H9 (cell line): ENCODE results near the gene MTG2. TPM values are rescaled to one million over a fixed set of nuclear protein-coding genes. Genes with fewer than 3 reads are reported as not detected.

Source experiments
- DNase-seq: peaks from one replicate; pipeline ENCODE4 v3.0.0-alpha.2; 2017
- H2AFZ ChIP-seq: one replicate; pipeline ENCODE4 v1.6.1; 2013; ENCODE audit warnings: mild to moderate bottlenecking, low read length, control low read depth, moderate library complexity
- H2AK5ac ChIP-seq: 2 replicates; pipeline ENCODE4 v1.6.1; 2013; ENCODE audit warnings: low read length, control low read depth, mixed read lengths; ENCODE audit not compliant: insufficient read length
- H2BK120ac ChIP-seq: one replicate; pipeline ENCODE4 v1.6.1; 2013; ENCODE audit warnings: low read depth, mild to moderate bottlenecking, low read length, control low read depth, inconsistent platforms; ENCODE audit not compliant: poor library complexity, severe bottlenecking
- H2BK12ac ChIP-seq: 2 replicates; pipeline ENCODE4 v1.6.1; 2013; ENCODE audit warnings: low read length, control low read depth, mixed read lengths, low read depth; ENCODE audit not compliant: insufficient read length
- H2BK15ac ChIP-seq: 2 replicates; pipeline ENCODE4 v1.6.1; 2013; ENCODE audit warnings: low read depth, low read length, control low read depth
- H2BK20ac ChIP-seq: one replicate; pipeline ENCODE4 v1.6.1; 2013; ENCODE audit warnings: low read depth, mild to moderate bottlenecking, low read length, control low read depth, inconsistent platforms; ENCODE audit not compliant: poor library complexity, severe bottlenecking
- H2BK5ac ChIP-seq: 2 replicates; pipeline ENCODE4 v1.6.1; 2013; ENCODE audit warnings: low read length, control low read depth, mixed read lengths; ENCODE audit not compliant: insufficient read length
- H3K14ac ChIP-seq: 2 replicates; pipeline ENCODE4 v1.6.1; 2013; ENCODE audit warnings: low read length, control low read depth; ENCODE audit not compliant: insufficient read depth
- H3K18ac ChIP-seq: 2 replicates; pipeline ENCODE4 v1.6.1; 2013; ENCODE audit warnings: low read depth, mild to moderate bottlenecking, mixed read lengths, low read length, control low read depth; ENCODE audit not compliant: insufficient read length
- H3K23ac ChIP-seq: 2 replicates; pipeline ENCODE4 v1.6.1; 2013; ENCODE audit warnings: low read length, control low read depth, mixed read lengths, low read depth; ENCODE audit not compliant: insufficient read length
- H3K23me2 ChIP-seq: 2 replicates; pipeline ENCODE4 v1.6.1; 2013; ENCODE audit warnings: low read depth, mild to moderate bottlenecking, mixed read lengths, low read length, control low read depth; ENCODE audit not compliant: insufficient read length, poor library complexity, severe bottlenecking
- H3K27ac ChIP-seq: 2 replicates; pipeline ENCODE4 v1.5.1; 2013; ENCODE audit warnings: low read length, control low read depth, mixed read lengths, low read depth; ENCODE audit not compliant: insufficient read length
- H3K27me3 ChIP-seq: 2 replicates; pipeline ENCODE4 v1.6.1; 2013; ENCODE audit warnings: low read length, control low read depth, inconsistent platforms; ENCODE audit not compliant: insufficient read depth
- H3K4ac ChIP-seq: 2 replicates; pipeline ENCODE4 v1.6.1; 2013; ENCODE audit warnings: low read depth, mild to moderate bottlenecking, control low read depth, inconsistent platforms, low read length, moderate library complexity
- H3K4me1 ChIP-seq: 2 replicates; pipeline ENCODE4 v1.6.1; 2013; ENCODE audit warnings: low read length, control low read depth, inconsistent platforms; ENCODE audit not compliant: insufficient read depth
- H3K4me2 ChIP-seq: 2 replicates; pipeline ENCODE4 v1.6.1; 2013; ENCODE audit warnings: low read length, control low read depth, mixed read lengths; ENCODE audit not compliant: insufficient read length, insufficient read depth
- H3K56ac ChIP-seq: 2 replicates; pipeline ENCODE4 v1.6.1; 2013; ENCODE audit warnings: low read depth, mild to moderate bottlenecking, mixed read lengths, low read length, control low read depth; ENCODE audit not compliant: insufficient read length
- H3K79me1 ChIP-seq: 2 replicates; pipeline ENCODE4 v1.6.1; 2013; ENCODE audit warnings: low read depth, mild to moderate bottlenecking, moderate library complexity, low read length, control low read depth, inconsistent platforms; ENCODE audit not compliant: insufficient read depth, poor library complexity, severe bottlenecking
- H3K79me2 ChIP-seq: 2 replicates; pipeline ENCODE4 v1.6.1; 2013; ENCODE audit warnings: low read length, control low read depth, inconsistent platforms; ENCODE audit not compliant: insufficient read depth
- H3K9ac ChIP-seq: 2 replicates; pipeline ENCODE4 v1.6.1; 2013; ENCODE audit warnings: low read length, control low read depth, mixed read lengths; ENCODE audit not compliant: insufficient read length; ENCODE audit errors: extremely low read depth
- H3K9me3 ChIP-seq: one replicate; pipeline ENCODE4 v1.6.1; 2013; ENCODE audit warnings: low read depth, low read length, inconsistent platforms; ENCODE audit not compliant: control insufficient read depth
- H3T11ph ChIP-seq: one replicate; pipeline ENCODE4 v1.6.1; 2013; ENCODE audit warnings: mild to moderate bottlenecking, low read length, control low read depth, inconsistent platforms
- H4K20me1 ChIP-seq: one replicate; pipeline ENCODE4 v1.6.1; 2013; ENCODE audit not compliant: control insufficient read depth, insufficient read length, insufficient read depth
- H4K5ac ChIP-seq: 2 replicates; pipeline ENCODE4 v1.6.1; 2013; ENCODE audit warnings: low read depth, mild to moderate bottlenecking, mixed read lengths, low read length, control low read depth; ENCODE audit not compliant: insufficient read length
- H4K8ac ChIP-seq: replicated peaks from 2 replicates; pipeline ENCODE4 v1.6.1; 2013; ENCODE audit warnings: low read length, control low read depth, mixed read lengths, low read depth; ENCODE audit not compliant: insufficient read length
- H4K91ac ChIP-seq: 2 replicates; pipeline ENCODE4 v1.6.1; 2013; ENCODE audit warnings: low read depth, mild to moderate bottlenecking, moderate library complexity, mixed read lengths, low read length, control low read depth; ENCODE audit not compliant: insufficient read length
- H3K27ac Mint-ChIP-seq, 3 experiments: 2 replicates in 2 of 3; 3 replicates in 1 of 3; pipeline ENCODE4 v1.8.0; 2020 to 2021; ENCODE audit warnings: mixed read lengths in 3 of 3, mild to moderate bottlenecking in 1 of 3, moderate library complexity in 1 of 3
- H3K27me3 Mint-ChIP-seq: 2 replicates; pipeline ENCODE4 v1.8.0; 2021; ENCODE audit warnings: low read depth, mild to moderate bottlenecking, moderate library complexity, mixed read lengths
- H3K36me3 Mint-ChIP-seq, 3 experiments: 2 replicates in 2 of 3; 3 replicates in 1 of 3; pipeline ENCODE4 v1.8.0; 2020 to 2021; ENCODE audit warnings: low read depth in 3 of 3, mixed read lengths in 3 of 3; ENCODE audit not compliant: insufficient read depth in 1 of 3
- H3K4me1 Mint-ChIP-seq, 2 experiments: 2 replicates each; pipeline ENCODE4 v1.8.0; 2020; ENCODE audit warnings: mixed read lengths in 2 of 2
- H3K4me3 Mint-ChIP-seq, 2 experiments: 2 replicates in 1 of 2; 3 replicates in 1 of 2; pipeline ENCODE4 v1.8.0; 2020 to 2021; ENCODE audit warnings: mild to moderate bottlenecking in 2 of 2, mixed read lengths in 2 of 2, moderate library complexity in 1 of 2
- H3K9me3 Mint-ChIP-seq, 2 experiments: 2 replicates in 1 of 2; 3 replicates in 1 of 2; pipeline ENCODE4 v1.8.0; 2020; ENCODE audit warnings: mild to moderate bottlenecking in 2 of 2, mixed read lengths in 2 of 2, moderate library complexity in 1 of 2
- WGBS: extraction: QIAGEN DNeasy Blood & Tissue Kit; methylation state at CpG from one replicate; pipeline ENCODE4 v1.1.7; 2013; ENCODE audit warnings: missing lambda C conversion rate, low lambda C conversion rate, mixed read lengths; ENCODE audit not compliant: insufficient read length; ENCODE audit errors: extremely low coverage; 5-methylcytosine and 5-hydroxymethylcytosine counted together
- total RNA-seq: library from RNA; stranded (reverse); gene quantifications from 2 replicates; pipeline ENCODE4 v1.2.1, GENCODE V29; 2021
- TF ChIP-seq, protein P1 (sequence below): fragments of 200-600 bp; sonication (generic); conservative IDR thresholded peaks from 3 replicates; pipeline ENCODE4 v1.8.0; 2021; ENCODE audit warnings: antibody characterized with exemption, mild to moderate bottlenecking

The MTG2 gene
- total RNA-seq, 1 experiment from 2014 or later, result 25.1 TPM

DNA sequence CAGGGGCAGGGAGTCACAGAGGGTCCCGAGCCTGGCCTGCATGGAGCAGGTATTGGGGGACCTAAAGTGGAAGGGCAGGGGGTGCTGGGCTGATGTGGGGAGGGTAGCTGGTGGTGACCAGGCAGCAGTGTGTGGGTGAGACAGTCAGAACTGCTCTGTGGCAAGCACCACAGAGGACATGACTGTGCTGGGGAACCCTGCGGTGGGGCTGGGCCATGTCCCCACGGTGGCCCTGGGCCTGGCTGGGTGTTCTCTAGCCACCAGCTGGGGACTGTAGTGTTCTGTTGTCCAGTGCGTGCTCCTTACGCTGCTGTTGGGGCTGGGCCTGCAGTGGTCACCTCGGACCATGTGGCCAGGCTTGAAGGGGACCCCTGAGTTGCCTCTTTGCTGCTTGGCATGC lies 35.7 kb upstream of the MTG2 start:
- Histone ChIP-seq H2BK15ac (no peak overlapping the region), H2BK5ac (no peak overlapping the region), H2AK5ac (no peak overlapping the region), H2BK20ac (no peak overlapping the region), H2AFZ (no peak overlapping the region), H3K4ac (no peak overlapping the region), H3K27ac (no peak overlapping the region), H4K8ac (no peak overlapping the region), H3K4me1 (peaks cover 9% of the 10 kb centered on the region; the same call in 1 of the 2 replicates), H2BK120ac (no peak overlapping the region), H3K18ac (no peak overlapping the region), H3K23ac (no peak overlapping the region), H3K9me3 (no peaks in the 10 kb centered on the region), H3T11ph (no peak overlapping the region), H4K20me1 (no peaks in the 10 kb centered on the region), H4K91ac (no peak overlapping the region), H3K23me2 (peaks cover 3% of the 10 kb centered on the region), H3K9ac (no peak overlapping the region), H3K79me1 (peaks cover 15% of the 10 kb centered on the region), H3K79me2 (peaks cover 61% of the 10 kb centered on the region), H3K4me2 (no peak overlapping the region), H3K56ac (no peak overlapping the region), H4K5ac (no peak overlapping the region), H3K14ac (no peak overlapping the region), H2BK12ac (no peak overlapping the region), H3K27me3 (no peaks in the 10 kb centered on the region)
- no peak for DNase-seq
- Mint-ChIP-seq H3K4me3 (peak overlapping the region in 1 of 2 experiments; percentile 64; a peak in 2 of 5 replicates), H3K4me1 (peaks cover 36 to 37% of the 10 kb centered on the region in 2 experiments), H3K9me3 (no peaks in the 10 kb centered on the region; a peak in 1 of 5 replicates), H3K36me3 (peaks cover 12 to 20% (median 16%) of the 10 kb centered on the region in 3 experiments), H3K27ac (peak overlapping the region in 2 of 3 experiments; percentile 46 to 81; a peak in 1 of 7 replicates), H3K27me3 (no peaks in the 10 kb centered on the region)
- TF ChIP-seq, protein P1, sequence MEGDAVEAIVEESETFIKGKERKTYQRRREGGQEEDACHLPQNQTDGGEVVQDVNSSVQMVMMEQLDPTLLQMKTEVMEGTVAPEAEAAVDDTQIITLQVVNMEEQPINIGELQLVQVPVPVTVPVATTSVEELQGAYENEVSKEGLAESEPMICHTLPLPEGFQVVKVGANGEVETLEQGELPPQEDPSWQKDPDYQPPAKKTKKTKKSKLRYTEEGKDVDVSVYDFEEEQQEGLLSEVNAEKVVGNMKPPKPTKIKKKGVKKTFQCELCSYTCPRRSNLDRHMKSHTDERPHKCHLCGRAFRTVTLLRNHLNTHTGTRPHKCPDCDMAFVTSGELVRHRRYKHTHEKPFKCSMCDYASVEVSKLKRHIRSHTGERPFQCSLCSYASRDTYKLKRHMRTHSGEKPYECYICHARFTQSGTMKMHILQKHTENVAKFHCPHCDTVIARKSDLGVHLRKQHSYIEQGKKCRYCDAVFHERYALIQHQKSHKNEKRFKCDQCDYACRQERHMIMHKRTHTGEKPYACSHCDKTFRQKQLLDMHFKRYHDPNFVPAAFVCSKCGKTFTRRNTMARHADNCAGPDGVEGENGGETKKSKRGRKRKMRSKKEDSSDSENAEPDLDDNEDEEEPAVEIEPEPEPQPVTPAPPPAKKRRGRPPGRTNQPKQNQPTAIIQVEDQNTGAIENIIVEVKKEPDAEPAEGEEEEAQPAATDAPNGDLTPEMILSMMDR, result no peak
- no CpG with 5 or more reads among the region's 6 CpGs for WGBS
